Brain microvascular endothelial cell (primary cell): ENCODE measurements around the gene PLCXD1.

Experiments
- DNase-seq: peaks from one replicate; pipeline ENCODE4 v3.0.0-alpha.2; 2020
- H3K27ac ChIP-seq: fragments of 250-450 bp; sonication (Bioruptor Pico); 2 replicates; pipeline ENCODE4 v1.5.1; 2020; ENCODE audit warnings: mild to moderate bottlenecking, moderate library complexity
- H3K27me3 ChIP-seq: fragments of 250-450 bp; sonication (Bioruptor Pico); replicated peaks from 2 replicates; pipeline ENCODE4 v1.5.1; 2020; ENCODE audit warnings: mild to moderate bottlenecking
- H3K36me3 ChIP-seq: fragments of 250-450 bp; sonication (Bioruptor Pico); replicated peaks from 2 replicates; pipeline ENCODE4 v1.5.1; 2020; ENCODE audit warnings: mild to moderate bottlenecking
- H3K4me3 ChIP-seq: 2 replicates; pipeline ENCODE4 v1.5.1; 2011; ENCODE audit warnings: low read depth, mild to moderate bottlenecking, control low read depth, low read length, moderate library complexity
- in situ Hi-C: cut with HindIII; loops from 2 replicates; pipeline ENCODE4 v1.10.0; 2017; ENCODE audit warnings: low sequenced_read_pairs, low pct_ligation_motif_present
- TF ChIP-seq, protein P1 (sequence below): IDR thresholded peaks from 2 replicates; pipeline ENCODE4 v1.5.1; 2011; ENCODE audit warnings: low read depth, mild to moderate bottlenecking, moderate library complexity, low read length, control low read depth, inconsistent platforms; ENCODE audit errors: missing control alignments

PLCXD1 gene

DNA sequence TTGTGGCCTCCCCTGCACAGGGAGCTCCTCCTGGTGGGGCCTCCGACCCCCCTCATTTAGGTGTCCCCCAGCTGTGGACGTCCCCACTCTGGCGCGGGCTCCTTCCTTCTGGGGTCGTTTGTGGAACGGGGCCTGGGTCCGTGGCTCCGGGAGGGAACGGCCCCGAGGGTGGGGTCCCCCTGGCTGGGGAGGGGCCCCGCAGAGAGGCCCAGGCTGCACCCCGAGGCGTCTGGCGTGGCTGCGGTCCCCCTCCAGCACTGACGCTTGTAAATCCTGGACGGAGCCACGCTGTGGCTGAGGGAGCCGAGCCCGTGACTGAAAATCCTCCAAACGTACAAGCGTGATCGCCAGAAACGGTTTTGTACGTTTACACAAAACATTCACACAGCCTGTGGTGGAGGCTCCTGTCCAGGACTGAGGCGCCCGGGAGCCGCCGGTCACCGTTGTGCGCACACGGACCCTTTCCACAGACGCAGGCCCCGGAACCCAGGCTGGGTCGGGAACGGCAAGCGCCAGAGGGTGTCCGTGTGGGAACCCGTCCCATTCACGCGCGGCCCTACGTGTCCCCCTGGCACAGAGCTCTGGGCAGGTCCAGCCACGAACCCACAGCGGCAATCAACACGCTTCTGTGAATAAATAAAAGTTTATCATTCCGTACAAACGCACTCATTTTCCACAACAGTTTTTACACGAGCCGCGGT, 52.6 kb downstream of the PLCXD1 start:
- Histone ChIP-seq H3K4me3 (no peak overlapping the region), H3K27ac (no peak overlapping the region), H3K27me3 (no peaks in the 10 kb centered on the region), H3K36me3 (no peaks in the 10 kb centered on the region)
- in situ Hi-C loops: no loop called here
- TF ChIP-seq, protein P1, sequence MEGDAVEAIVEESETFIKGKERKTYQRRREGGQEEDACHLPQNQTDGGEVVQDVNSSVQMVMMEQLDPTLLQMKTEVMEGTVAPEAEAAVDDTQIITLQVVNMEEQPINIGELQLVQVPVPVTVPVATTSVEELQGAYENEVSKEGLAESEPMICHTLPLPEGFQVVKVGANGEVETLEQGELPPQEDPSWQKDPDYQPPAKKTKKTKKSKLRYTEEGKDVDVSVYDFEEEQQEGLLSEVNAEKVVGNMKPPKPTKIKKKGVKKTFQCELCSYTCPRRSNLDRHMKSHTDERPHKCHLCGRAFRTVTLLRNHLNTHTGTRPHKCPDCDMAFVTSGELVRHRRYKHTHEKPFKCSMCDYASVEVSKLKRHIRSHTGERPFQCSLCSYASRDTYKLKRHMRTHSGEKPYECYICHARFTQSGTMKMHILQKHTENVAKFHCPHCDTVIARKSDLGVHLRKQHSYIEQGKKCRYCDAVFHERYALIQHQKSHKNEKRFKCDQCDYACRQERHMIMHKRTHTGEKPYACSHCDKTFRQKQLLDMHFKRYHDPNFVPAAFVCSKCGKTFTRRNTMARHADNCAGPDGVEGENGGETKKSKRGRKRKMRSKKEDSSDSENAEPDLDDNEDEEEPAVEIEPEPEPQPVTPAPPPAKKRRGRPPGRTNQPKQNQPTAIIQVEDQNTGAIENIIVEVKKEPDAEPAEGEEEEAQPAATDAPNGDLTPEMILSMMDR: no peak
- DNase-seq: no peak

DNA sequence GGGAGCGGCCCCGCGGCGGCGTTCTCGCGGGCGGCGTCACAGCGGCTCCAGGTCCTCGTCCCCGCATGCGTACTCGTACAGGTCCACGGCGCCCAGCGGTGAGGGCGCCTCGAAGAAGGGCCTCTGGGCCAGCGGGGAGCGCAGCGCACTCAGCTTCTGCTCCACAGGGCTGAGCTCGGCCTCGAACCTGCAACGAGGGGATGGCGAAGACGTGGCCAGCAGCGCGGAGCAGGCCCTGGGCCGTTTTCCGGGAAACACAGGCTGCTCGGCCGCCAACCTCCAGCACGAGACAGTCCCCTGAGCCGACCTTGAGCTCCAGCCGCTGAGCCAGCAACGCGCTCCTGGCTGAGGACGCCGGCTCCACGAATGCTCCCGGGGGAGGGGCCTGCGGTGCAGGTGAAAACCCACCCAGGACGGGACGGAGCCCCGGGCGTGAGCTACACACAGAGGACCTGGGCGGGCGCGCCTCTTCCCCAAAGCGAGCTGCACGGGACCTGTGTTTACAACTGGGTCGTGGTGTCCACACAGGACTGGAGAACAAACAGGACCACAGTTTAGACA, 53.2 kb downstream of the PLCXD1 start:
- DNase-seq: no peak
- no peak overlapping the region for H3K27ac ChIP-seq
- no peak overlapping the region for H3K4me3 ChIP-seq
- no peaks in the 10 kb centered on the region for H3K36me3 ChIP-seq
- H3K27me3 ChIP-seq: no peaks in the 10 kb centered on the region
- TF ChIP-seq, protein P1: no peak
- in situ Hi-C loops: no loop called here

DNA sequence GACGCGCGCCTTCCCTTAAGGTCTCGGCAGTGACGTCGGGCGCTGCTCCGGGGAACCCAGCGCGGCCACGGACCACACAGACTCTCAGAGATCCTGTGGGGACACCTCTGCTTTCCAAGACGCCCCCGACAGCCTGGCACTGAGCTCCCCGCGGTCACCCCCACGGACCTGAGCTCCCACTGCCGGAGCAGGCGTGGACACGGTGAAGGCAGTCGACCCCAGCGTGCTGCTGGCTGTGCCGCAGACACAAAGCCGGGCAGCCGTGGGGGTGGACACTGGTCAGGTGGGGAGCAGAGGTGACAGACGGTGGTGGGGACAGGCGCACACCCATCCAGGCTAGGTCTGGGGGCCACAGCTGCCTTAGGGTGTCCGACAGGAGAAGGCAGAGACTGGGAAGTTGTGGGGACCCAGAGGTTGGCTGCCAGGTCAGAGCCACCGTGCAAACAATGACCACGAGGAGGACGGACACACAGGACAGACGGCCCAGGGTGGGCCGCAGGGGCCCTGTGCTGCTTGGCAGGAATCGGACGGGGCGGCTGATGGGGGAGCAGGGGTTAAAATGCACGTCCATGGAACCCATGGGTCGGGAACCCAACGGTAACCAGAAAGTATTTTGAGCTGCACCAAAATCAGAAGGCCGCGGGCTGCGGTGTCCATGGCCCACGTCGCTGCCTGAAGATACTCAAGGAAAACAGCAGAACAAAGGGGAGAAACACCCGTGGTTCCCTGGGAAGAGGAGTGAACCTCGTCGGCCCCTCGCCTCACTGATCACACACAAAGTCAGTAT, 54.0 kb downstream of the PLCXD1 start:
- DNase-seq: no peak
- TF ChIP-seq, protein P1: no peak

DNA sequence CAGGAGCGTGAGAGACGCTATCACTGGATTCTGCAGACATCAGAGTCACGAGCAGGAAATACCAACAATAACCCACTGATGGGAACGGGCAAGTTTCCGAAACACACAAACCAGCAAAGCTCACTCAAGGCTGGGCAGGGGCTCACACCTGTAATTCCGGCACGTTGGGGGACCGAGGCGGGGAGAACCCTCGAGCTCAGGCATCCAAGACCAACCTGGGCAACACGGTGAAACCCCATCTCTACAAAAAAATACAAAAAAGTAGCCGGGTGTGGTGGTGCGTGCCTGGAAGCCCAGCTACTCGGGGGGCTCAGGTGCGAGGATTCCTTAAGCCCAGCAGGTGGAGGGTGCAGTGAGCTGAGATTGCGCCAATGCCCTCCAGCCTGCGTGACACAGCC, 54.6 kb downstream of the PLCXD1 start:
- Histone ChIP-seq H3K4me3 (no peak overlapping the region), H3K27ac (no peak overlapping the region), H3K36me3 (no peaks in the 10 kb centered on the region), H3K27me3 (no peaks in the 10 kb centered on the region)
- TF ChIP-seq, protein P1: no peak
- in situ Hi-C loops: no loop called here
- DNase-seq: no peak

More for the DNA sequence above, 54.0 kb downstream of the PLCXD1 start:
- H3K4me3 ChIP-seq: no peak overlapping the region
- no peaks in the 10 kb centered on the region for H3K36me3 ChIP-seq
- no peak overlapping the region for H3K27ac ChIP-seq
- H3K27me3 ChIP-seq: no peaks in the 10 kb centered on the region
- in situ Hi-C loops: no loop called here

DNA sequence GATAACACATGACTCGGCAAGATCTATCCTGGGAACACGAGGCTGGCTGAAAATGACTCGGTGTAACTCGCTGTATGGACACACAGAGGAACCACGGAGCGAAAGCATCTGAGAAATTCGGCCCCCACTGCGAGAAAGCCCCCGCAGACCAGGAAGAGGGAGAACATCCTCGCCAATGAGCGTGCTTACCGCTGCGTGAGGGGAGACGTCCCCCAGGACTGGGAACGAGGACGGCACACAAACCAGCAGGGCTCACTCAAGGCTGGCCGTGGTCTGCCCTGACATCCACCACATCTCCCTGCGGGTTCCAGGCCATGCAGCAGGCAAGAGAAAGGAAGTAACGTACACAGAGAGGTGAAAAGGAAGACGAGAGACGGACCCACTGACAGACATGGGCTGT, 55.0 kb downstream of the PLCXD1 start:
- H3K27ac ChIP-seq: no peak overlapping the region
- no peaks in the 10 kb centered on the region for H3K27me3 ChIP-seq
- no peak for DNase-seq
- H3K36me3 ChIP-seq: no peaks in the 10 kb centered on the region
- H3K4me3 ChIP-seq: no peak overlapping the region
- TF ChIP-seq, protein P1: no peak
- in situ Hi-C loops: no loop called here
